GM18870 (cell line): Measurements from ENCODE around the gene DNM3.
"Not testable (repeated sequence)": the region's sequence is repeated elsewhere in the genome, so short reads cannot be mapped to it uniquely, and the experiment has no call there.

Experiments
- ATAC-seq: cut with Tn5 transposase; IDR thresholded peaks from one replicate; pipeline ENCODE4 v1.9.1; 2021; ENCODE audit warnings: moderate library complexity; ENCODE audit not compliant: unreplicated experiment

The DNM3 gene

DNA sequence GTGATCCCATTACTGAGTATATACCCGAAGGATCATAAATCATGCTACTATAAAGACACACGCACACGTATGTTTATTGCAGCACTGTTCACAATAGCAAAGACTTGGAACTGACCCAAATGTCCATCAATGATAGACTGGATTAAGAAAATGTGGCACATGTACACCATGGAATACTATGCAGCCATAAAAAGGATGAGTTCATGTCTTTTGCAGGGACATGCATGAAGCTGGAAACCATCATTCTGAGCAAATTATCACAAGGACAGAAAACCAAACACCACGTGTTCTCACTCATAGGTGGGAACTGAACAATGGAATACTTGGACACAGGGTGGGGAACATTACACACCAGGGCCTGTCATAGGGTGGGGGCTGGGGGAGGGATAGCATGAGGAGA is 466.2 kb downstream of the DNM3 start:
- ATAC-seq, result not testable (repeated sequence)

- ATAC-seq, result no peak
These were observed 466.8 kb downstream of the DNM3 start for GRCh38 chr1:172308142-172308541.

- ATAC-seq, result no peak
These were observed 467.3 kb downstream of the DNM3 start for GRCh38 chr1:172308577-172308976.

- no peak for ATAC-seq
These were observed 479.4 kb downstream of the DNM3 start for GRCh38 chr1:172320733-172321132.

- no peak for ATAC-seq
These were observed 480.2 kb downstream of the DNM3 start for GRCh38 chr1:172321451-172321850.

- ATAC-seq, result no peak
These were observed 481.1 kb downstream of the DNM3 start for GRCh38 chr1:172322219-172323061.

- ATAC-seq, result no peak
These were observed 482.4 kb downstream of the DNM3 start for GRCh38 chr1:172323686-172324085.

DNA sequence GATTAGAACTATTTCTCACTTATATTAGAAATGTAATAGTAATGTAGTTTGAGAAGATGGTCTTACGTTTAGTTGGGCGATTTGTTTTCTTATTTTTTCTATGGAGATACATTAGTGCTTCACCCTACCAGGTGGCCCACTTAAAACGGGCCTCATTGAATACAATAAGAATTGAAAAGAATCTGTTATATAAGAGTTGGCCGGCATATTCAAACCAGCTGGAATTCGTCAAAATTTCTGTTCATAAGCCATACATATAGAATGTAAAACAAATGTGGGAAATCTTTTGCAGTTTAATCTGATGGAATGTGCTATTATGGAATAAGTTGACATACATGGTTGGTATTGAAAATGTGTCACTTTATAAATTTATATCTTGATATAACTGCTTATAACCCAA is 482.8 kb downstream of the DNM3 start:
- ATAC-seq, result no peak

DNA sequence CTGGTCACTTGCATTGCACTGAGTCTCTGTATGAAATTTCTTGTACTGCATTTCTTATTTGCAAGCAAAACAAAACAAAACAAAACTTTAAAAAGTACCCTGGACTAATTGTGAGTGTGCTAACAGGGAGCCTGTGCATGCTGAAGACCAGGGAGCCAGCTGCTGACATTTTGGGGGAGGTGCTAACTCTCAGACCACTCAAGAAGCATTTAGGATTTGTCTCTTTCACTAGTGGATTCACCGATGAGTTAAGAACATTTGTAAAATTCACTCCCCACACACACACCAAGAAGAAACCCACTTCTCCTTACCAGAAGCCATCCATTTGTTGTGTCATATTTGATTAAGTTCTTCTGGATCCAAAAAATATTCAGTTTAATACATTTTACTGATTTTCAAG is 483.5 kb downstream of the DNM3 start:
- no peak for ATAC-seq

DNA sequence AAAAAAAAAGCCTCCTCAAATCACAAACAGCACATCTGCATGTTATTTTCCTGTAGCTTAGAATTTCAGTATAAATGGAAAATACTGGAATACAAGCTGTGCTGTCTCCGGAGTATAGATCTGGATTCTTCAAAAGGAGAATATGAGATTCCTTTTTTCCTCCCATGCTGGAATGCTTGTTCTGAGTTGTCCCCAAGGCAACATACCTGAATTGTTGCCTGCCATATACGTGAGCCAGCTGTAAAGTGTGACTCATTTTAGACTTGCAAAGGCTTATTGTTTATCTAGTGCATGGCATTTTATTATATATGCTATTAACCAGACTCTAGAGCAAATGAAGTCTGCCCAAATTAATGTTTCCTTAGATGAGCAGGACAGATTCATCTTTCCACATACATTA is 484.2 kb downstream of the DNM3 start:
- ATAC-seq, result no peak

DNA sequence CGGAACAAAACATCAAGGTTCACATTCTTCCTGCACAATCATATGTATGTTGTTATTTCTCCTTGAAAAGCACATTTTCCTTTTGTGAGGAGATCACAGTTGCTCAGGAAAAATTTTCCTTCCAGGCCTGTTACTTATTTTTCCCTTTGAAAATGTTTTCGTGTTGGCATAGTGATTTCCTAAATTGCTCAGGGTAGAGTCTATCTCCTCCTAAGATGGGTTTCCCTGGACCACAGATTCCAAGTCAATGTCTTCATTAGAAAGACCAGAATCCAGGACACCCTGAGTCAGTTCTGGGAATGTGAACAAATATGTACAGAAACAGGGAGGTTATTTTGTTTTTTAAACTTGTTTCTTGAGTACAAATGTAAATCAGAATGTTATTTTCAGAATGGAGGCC is 484.8 kb downstream of the DNM3 start:
- ATAC-seq, result no peak

GRCh38 chr1:172328266-172328665 is 487.0 kb downstream of the DNM3 start:
- no peak for ATAC-seq

GRCh38 chr1:172332230-172332629 is 490.9 kb downstream of the DNM3 start:
- no peak for ATAC-seq

DNA sequence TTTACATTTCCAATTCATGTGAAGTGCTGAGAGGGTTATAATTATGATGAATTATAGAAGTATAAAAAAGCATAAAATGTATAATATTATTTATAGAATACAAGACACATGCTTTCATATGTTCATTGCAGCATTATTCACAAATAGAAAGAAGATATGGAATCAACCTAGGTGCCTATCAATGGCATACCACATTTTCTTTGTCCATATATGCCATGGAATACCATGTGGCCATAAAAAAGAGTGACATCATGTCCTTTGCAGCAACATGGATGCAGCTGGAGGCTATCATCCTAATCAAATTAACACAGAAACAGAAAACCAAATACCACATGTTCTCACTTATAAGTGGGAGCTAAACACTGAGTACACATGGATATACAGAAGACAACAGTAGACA is 494.1 kb downstream of the DNM3 start:
- ATAC-seq, result no peak

GRCh38 chr1:172338295-172338735 is 497.0 kb downstream of the DNM3 start:
- peak; percentile 46 for ATAC-seq

DNA sequence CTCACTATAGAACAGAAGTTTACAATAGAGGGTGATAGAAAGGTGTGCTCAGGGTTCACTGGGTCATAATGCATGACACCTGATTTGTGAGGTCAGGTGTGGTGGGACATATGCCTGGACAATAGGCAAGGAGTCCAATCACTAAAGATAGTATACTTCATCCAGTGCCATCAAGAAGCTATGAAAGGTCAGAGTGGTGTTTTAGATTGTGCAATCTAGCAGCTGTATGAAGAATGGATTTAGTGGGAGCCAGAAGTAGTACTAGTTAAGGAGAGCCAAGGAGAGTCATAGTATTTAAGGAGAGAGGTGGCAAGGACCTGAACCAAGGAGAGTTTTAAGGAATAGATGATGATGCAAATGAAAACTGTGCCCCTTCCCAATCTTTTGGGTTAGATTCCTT is 498.5 kb downstream of the DNM3 start:
- ATAC-seq, result no peak

DNA sequence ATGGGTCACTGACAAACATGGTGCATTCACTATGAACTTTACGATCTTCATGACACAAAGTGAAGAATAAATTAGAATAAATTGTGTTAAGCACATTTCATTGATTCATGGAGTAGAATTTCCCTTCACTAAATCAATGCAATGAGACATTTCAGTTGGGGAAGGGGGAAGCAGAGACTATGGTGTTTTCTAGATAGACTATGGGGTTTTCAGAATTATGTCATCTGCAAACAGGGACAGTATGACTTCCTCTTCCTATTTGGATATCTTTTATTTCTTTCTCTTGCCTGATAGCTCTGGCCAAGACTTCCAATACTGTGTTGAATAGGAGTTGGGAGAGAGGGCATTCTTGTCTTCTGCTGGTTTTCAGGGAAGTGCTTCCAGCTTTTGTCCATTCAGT is 499.2 kb downstream of the DNM3 start:
- no peak for ATAC-seq

DNA sequence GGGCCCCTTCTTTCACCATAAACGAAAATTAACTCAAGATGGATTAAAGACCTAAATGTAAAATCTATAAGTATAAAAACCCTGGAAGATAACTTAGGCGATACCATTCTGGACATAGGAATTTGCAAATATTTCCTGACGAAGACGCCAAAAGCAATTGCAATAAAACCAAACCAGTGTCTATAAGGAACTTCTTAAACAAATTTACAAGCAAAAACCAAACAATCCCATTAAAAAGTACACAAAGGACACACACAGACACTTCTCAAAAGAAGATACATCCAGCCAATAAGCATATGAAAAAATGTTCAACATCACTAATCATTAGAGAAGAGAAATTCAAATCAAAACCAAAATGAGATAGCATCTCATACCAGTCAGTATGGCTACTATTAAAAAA is 500.4 kb downstream of the DNM3 start:
- ATAC-seq, result no peak

DNA sequence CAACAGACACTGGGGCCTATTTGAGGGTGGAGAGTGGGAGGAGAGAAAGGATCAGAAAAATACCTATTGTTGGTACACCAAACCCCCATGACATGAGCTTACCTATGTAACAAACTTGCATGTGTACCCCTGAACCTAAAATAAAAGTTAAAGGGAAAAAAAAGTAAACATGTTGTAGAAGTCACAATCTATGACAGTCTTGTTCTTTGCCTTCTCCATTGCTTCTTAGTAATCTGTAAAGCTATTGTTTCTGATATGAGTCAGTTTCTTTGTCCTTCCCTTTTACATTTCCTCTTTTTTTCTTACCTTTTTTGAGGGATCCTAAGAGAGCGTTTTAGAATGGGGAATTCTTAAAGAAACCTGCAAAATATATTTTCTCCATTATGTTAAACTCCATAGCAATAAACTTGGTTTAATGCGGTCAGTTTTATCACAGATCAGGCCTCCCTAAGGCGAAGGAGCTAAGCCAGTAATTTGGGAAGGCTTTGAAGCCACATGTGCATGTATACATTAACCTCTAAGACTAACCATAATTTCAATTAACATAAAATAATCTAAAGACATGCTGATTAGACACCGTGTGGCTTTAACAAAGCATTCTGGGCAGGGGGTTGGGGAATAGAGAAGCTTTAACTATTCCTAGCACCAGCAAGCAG is 501.4 kb downstream of the DNM3 start:
- ATAC-seq, result peak; percentile 33

GRCh38 chr1:172343240-172344160 is 502.2 kb downstream of the DNM3 start:
- ATAC-seq, result no peak

DNA sequence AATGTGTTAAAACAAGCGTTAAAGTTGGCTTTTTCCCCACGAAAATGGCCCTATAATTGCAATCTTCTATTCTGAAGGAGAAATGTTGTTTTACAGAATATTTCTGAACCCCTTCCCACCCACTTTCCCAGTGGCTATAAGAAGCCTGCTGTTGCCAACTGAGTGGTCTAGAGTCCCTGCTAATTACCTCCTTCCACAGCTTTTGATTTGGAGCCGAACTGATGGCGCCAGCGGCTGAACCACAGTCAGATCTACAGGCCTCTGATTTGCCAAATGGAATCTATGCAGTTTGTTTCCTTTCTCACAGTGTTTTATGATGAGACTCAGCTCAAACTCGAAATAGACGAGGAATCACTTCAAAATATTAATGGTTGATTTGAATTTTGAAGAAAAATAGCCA is 503.1 kb downstream of the DNM3 start:
- ATAC-seq, result no peak
